ENCODE measurements around the gene AMIGO1. TPM values are rescaled to one million over a fixed set of nuclear protein-coding genes. Genes with fewer than 3 reads are reported as not detected.

AMIGO1 gene
- total and polyA plus RNA-seq, 12 donors, result 3.8 to 27.9 (median 22.5) TPM

- no peak for TF ChIP-seq POLR2A (IDR thresholded peaks at IDR 0.05)
- TF ChIP-seq CTCF (IDR thresholded peaks at IDR 0.05), result no peak
- Histone ChIP-seq H3K36me3 (replicated peaks in 1 of 2) (peaks cover 0 to 3% of the 10 kb centered on the region in 2 donors), H3K4me1 (replicated peaks in 1 of 2) (peaks cover 16 to 40% of the 10 kb centered on the region in 2 donors), H3K27ac (no peak overlapping the region), H3K9me3 (replicated peaks in 1 of 3) (no peaks in the 10 kb centered on the region), H3K27me3 (no peaks in the 10 kb centered on the region), H3K4me3 (no peak overlapping the region)
- intact Hi-C loops (cut with DNase I), result loop anchor here in 1 of 2 donors (10.0 kb wide), 1 partner anchor 64 kb away; the partner anchor contains the start of gene PSMA5
- WGBS, 4 donors, result 49 to 73% (median 51%) methylated on average over 8 to 12 of the region's 12 CpGs
- DNase-seq, result peak in 4 of 7 donors; percentile 42 to 59 (median 56)
These were observed 20.8 kb downstream of the AMIGO1 start for GRCh38 chr1:109488696-109489095.

- Histone ChIP-seq H3K4me1 (replicated peaks in 1 of 2) (peaks cover 18 to 35% of the 10 kb centered on the region in 2 donors), H3K9me3 (replicated peaks in 1 of 3) (no peaks in the 10 kb centered on the region), H3K27ac (no peak overlapping the region), H3K4me3 (no peak overlapping the region), H3K27me3 (no peaks in the 10 kb centered on the region), H3K36me3 (replicated peaks in 1 of 2) (peaks cover 0 to 3% of the 10 kb centered on the region in 2 donors)
- 71 to 82% (median 74%) methylated on average over 4 to 5 of the region's 5 CpGs for WGBS, 4 donors
- TF ChIP-seq POLR2A (IDR thresholded peaks at IDR 0.05), result no peak
- TF ChIP-seq CTCF (IDR thresholded peaks at IDR 0.05), result no peak
- peak in 1 of 7 donors; percentile 50 for DNase-seq
- intact Hi-C loops (cut with DNase I), result loop anchor here in 1 of 2 donors (10.0 kb wide), 1 partner anchor 63 kb away; the partner anchor contains the start of gene PSMA5
These were observed 21.3 kb downstream of the AMIGO1 start for GRCh38 chr1:109488201-109488600.

GRCh38 chr1:109487261-109487660 lies 22.3 kb downstream of the AMIGO1 start:
- TF ChIP-seq CTCF (IDR thresholded peaks at IDR 0.05) (no peak), POLR2A (IDR thresholded peaks at IDR 0.05) (no peak)
- intact Hi-C loops (cut with DNase I), result loop anchor here in 1 of 2 donors (10.0 kb wide), 1 partner anchor 62 kb away; the partner anchor contains the start of gene PSMA5
- Histone ChIP-seq H3K27ac (no peak overlapping the region), H3K9me3 (replicated peaks in 1 of 3) (no peaks in the 10 kb centered on the region), H3K27me3 (no peaks in the 10 kb centered on the region), H3K36me3 (replicated peaks in 1 of 2) (peaks cover 0 to 3% of the 10 kb centered on the region in 2 donors), H3K4me1 (replicated peaks in 1 of 2) (peaks cover 21 to 39% of the 10 kb centered on the region in 2 donors), H3K4me3 (no peak overlapping the region)
- 17 to 83% (median 65%) methylated on average over 1 to 5 of the region's 5 CpGs for WGBS, 4 donors
- no peak for DNase-seq

GRCh38 chr1:109485001-109485400 lies 24.5 kb downstream of the AMIGO1 start:
- TF ChIP-seq CTCF (IDR thresholded peaks at IDR 0.05) (no peak), POLR2A (IDR thresholded peaks at IDR 0.05) (no peak)
- H3K4me1 ChIP-seq (replicated peaks in 1 of 2), result peaks cover 13 to 22% of the 10 kb centered on the region in 2 donors
- DNase-seq, result no peak
- no peak overlapping the region for H3K27ac ChIP-seq
- 4 to 23% (median 16%) methylated on average over 3 of the region's 3 CpGs for WGBS, 4 donors
- no peak overlapping the region for H3K4me3 ChIP-seq
- H3K36me3 ChIP-seq (replicated peaks in 1 of 2), result peaks cover 0 to 3% of the 10 kb centered on the region in 2 donors
- intact Hi-C loops (cut with DNase I), result loop anchor here in 1 of 2 donors (10.0 kb wide), 1 partner anchor 60 kb away; the partner anchor contains the start of gene PSMA5
- no peaks in the 10 kb centered on the region for H3K27me3 ChIP-seq
- no peaks in the 10 kb centered on the region for H3K9me3 ChIP-seq (replicated peaks in 1 of 3)

Data from adrenal gland (tissue), 12 donors.